Effector CD4-positive, alpha-beta T cell (primary cell): Measurements from ENCODE around the gene PIEZO2.

Experiments used
- DNase-seq: peaks from one replicate; pipeline ENCODE4 v3.0.0-alpha.2; 2020

PIEZO2 gene

DNA sequence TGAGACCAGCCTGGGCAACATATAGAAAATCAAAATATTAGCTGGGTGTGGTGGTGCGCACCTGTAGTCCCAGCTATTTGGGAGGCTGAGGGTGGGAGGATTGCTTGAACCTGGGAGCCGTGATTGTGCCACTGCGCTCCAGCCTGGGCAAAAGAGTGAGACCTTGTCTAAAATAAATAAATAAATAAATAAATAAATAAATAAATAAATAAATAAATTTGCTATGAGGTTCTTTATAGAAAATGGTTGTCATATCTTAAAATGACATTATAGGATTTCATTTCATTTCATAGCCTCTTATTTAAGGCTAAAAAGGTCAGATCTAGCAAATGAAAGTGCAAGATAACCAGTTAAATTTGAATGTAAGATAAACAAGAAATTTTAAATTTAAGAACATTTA lies 430.6 kb downstream of the PIEZO2 start:
- DNase-seq = no peak

DNA sequence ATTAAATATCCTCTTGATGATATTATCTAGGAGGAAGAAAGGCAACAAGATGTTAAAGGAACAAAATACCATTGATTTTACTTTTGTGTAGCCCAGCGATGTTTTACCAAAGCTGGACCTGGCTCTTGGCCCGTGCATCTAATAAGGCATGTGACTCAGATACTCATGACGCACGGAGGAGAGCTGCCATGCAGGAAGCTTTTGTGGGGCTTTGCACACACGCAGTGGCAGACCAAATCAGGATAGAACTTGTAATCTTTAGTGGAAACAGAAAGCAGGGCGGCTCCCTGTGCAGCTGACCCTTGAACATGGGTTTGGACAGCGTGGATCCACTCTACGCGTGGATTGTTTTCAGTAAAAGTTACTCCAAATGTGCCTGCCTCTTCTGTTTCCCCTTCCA lies 433.6 kb downstream of the PIEZO2 start:
- DNase-seq = no peak

GRCh38 chr18:10713409-10713808 lies 436.0 kb downstream of the PIEZO2 start:
- DNase-seq = no peak

DNA sequence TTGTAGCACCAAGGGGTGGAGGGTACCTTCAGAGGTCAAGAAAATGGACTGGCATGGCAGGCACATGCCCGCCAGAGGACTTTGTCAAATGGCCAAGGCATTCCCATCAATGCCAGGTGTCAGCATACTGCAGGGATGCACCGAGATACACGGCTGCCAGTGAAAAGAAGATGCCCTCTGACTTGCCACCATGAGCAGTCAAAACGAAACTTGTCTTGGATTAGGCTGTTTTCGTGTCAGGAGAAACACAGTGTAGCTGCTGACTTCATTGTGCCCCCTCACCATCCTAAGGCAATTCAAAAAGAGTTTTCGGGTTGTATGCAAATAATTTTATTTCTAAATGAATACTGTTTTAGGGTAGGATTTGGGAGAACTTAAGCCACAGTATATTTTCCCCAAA lies 442.1 kb downstream of the PIEZO2 start:
- DNase-seq = no peak

DNA sequence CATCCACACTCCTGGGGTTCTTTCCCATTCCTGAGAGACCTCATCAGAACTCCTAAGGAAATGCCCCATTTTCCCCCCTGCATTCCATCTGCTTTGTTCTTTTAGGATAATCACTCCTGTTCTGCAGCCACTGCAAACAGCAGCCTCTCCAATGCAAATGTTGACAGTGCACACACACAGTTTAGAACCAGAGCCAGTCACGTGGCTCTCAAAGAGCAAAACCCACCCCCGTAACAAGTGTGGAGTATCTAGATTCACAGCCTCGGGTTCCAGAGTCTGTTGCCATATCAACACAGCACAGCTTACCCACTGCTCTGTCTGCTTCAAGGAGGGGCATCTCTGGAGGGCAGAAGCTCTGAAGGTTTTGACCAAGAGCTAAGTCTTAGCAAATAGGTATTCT lies 443.6 kb downstream of the PIEZO2 start:
- no peak for DNase-seq

GRCh38 chr18:10705291-10705690 lies 444.1 kb downstream of the PIEZO2 start:
- DNase-seq = no peak

GRCh38 chr18:10702206-10702605 lies 447.2 kb downstream of the PIEZO2 start:
- DNase-seq = no peak

GRCh38 chr18:10690366-10690765 lies 459.0 kb downstream of the PIEZO2 start:
- DNase-seq = no peak

DNA sequence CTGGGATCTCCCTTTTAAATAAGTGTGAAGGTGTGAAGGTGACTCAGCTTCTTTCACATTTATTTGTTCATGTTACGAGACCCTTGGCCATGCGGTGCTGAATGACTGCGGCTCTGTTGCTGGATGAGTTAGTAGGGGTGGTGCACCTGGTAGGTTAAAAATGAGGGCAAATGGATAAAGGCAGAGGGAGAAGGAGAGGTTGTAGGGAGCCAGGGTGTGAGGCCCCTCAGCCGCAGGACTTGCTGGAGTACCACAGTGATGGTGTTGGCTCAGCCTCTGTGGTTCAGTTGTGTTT lies 459.4 kb downstream of the PIEZO2 start:
- no peak for DNase-seq

DNA sequence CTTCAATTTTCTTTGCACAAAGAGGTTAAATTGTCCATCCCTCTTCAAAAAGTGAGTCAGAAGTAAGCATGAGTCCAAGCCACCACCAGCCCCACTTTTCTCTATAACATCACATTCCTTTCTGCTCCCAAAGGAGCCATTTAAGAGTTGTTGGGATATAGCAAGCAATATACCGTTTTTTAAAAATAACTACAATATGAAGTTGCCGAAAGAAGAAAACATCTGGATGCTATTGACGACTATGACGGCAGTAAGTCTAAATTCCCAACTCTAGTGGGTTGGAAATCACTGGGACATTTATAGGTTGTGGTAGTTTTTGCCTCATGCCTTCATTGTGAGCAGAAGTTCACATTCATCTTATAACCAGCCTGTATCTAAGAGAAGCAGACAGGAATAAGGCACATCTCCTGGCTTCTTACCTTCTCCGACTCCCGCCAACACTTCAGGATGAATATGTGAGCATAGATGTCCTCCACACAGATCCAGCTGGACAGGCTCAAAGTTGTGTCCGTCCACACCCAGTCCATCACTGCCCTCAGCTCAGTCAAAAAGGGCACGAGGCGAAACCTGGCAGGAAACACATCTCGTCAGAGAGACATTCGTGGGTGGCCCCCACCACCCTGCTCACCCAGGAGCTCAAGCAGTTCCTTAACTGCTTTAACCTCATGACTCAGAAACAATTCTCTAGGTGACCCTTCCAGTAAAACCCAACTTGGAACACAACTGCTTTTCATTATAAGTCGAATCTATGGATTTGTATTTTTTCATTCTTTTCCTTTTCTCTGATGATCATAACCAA lies 459.9 kb downstream of the PIEZO2 start:
- DNase-seq = no peak

- no peak for DNase-seq
Measured at GRCh38 chr18:10688766-10689165, 460.6 kb downstream of the PIEZO2 start.

GRCh38 chr18:10687161-10687925 lies 462.0 kb downstream of the PIEZO2 start:
- DNase-seq = no peak

DNA sequence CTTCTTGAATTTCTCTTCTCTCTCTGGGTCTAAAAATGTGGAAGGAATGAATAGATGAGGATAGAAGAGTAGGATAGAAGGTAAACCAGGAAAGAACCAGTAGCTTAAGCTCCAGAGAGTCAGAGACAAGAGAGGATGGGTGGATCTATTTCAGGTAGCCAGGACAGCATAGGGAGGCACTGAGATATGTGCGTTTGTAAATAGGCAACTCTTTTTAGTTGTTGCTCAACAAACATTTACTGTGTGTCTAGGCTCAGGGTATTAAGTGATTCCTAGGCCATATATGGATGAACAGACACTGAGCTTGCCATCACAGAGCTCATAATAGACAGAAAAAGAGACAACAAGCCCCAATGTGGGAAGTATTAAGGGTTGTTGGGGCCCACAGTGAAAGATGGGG lies 463.1 kb downstream of the PIEZO2 start:
- DNase-seq = no peak

DNA sequence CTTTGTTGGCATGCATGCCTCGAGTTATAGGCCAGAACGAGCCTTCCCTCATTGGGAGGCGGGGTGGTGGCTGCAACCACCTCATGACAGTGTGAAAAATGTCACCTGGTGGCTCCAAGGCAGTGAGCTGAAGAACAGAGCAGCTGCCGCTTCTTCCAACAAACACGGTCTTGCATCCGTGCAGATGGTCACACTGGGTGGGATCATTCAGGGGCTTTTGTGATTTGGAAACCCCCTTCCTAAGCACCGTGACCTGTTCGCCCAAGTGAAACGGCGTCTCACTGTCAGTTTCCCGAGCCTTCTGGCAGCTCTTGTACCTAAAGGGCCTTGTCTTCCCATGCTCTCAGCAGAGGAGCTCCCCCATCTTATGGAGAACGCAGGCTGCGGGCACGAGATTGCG lies 463.9 kb downstream of the PIEZO2 start:
- no peak for DNase-seq

GRCh38 chr18:10682368-10682714 lies 467.0 kb downstream of the PIEZO2 start:
- DNase-seq = no peak

- no peak for DNase-seq
Measured at GRCh38 chr18:10681581-10682367, 467.6 kb downstream of the PIEZO2 start.

DNA sequence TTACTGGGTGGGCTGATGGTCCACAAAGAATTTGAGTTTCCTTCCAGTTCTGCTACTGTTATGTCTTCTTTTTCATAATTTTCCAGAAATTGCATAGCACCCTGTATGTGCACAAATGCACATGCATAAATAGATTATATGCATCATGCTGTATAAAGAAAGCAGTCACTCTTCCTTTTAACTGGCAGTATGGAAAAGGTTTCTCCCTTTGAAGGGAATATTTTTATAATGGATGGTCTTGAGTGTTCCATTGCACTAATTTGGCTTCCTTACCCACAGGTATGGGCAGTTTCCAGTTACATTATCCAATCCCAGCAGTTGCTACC lies 469.1 kb downstream of the PIEZO2 start:
- no peak for DNase-seq

DNA sequence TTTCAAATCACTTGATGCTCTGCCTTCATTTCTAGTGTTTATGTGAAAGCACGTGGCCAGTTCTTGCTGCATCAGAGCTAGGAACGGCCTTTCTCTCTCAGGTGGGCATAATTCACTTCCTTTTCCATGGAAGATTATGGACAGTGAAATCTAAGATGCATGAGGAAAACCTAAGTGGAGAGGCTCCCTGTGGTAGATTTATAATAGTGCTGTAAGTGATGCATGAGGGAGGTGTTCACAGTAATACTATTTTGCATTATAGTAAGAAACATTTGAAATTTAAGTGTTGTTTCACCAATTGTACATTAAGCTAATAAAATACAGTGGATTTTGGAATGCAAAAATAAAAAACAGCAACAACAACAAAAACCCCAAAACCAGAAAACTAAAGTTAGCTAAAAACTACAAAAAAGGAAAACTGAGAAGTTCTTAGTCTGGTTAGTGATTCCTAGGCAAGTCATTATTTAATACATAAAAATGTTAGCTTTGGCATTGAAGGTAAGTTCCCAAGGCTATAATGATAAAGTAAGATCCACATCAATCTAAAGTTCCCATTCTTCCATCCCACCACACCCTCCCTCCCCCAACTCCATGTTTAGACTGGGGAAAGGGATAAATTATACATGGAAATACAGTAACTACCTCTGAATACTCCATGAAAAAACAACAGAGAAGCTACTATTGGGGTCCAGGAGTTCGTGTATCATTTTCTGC lies 469.7 kb downstream of the PIEZO2 start:
- DNase-seq = no peak

DNA sequence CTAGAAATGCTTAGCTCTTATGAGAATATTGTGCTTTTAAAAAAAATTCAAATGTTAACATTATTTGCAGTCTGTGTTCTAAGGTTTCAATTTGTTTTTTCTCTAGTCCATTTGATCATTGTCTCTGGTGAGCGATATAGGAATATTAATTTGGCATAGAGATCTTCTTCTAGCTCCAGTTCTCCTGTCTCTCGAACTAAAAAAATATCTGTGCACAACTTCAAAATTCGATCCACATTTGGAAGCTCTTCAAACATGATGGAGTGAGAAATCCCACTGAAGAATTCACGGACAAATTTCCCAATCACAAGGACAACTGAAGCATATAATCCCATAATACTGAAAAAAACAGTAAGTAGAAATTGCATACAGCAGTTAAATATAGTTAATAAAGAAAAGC lies 477.9 kb downstream of the PIEZO2 start:
- no peak for DNase-seq

DNA sequence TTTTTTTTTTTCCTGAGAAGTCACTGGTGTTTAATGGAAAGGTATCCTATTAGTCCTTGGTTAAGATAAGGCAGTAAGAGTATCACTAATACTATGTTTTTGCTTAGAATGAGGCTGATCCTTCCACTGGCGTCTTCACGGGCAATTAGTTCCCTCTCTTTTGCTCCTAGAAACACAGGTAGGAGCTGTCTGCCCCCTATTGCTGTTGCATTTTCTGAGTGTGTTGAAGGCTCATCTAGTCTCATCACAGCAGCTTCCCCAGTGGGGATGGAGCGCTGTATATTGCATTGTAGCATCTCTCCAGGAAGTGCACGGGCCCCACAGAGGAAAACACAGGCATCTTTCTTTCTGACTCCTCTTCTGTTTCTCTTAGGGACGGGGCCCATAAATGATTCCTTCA lies 478.5 kb downstream of the PIEZO2 start:
- DNase-seq = no peak

DNA sequence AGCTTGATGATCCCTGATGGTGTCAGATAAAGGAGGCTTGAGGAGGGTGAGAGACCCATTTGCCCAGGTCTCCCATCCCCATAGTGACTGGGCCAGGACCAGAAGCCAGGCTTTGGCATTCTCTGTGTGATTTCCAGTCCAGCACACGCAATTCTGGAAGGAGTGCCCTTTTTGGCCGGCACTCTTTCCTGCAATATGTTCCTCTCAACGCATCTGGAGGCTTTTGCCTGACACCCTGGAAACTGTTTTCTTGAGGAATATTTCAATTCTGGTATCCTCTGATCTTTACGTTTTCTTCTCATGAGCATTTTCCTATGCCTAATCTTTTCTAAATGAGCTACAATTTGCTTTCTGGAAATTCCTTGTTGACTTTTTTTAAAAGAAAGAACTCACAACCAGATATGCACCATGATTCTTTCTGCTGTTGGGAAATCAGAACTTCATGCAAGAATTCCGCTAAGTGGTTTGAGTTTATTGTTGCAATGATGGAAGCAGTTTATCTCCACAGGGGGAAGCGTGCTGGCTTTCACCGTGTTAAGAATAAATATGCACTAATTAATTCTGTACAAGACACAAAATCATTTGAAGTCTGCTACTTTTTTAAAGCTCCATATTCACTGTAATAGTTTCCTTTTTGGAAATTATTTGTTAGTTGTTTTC lies 479.8 kb downstream of the PIEZO2 start:
- no peak for DNase-seq

- no peak for DNase-seq
Measured at GRCh38 chr18:10663750-10664149, 485.6 kb downstream of the PIEZO2 start.

- DNase-seq = no peak
Measured at GRCh38 chr18:10661317-10661716, 488.1 kb downstream of the PIEZO2 start.
